MM.1S (cell line): ENCODE measurements around the gene SLC33A1.

ENCODE experiments used
- DNase-seq: peaks from one replicate; pipeline ENCODE4 v3.0.0-alpha.2; 2015
- H2AFZ ChIP-seq: fragments of 300-600 bp; sonication (generic); 2 replicates; pipeline ENCODE4 v1.6.0; 2016; ENCODE audit warnings: antibody characterized with exemption, low read length
- H3F3A ChIP-seq: fragments of 300-600 bp; sonication (generic); 2 replicates; pipeline ENCODE4 v1.6.1; 2016; ENCODE audit warnings: mild to moderate bottlenecking, antibody characterized with exemption, low read length, moderate library complexity, mixed read lengths; ENCODE audit not compliant: insufficient read depth
- H3K27ac ChIP-seq: fragments of 300-600 bp; sonication (generic); 2 replicates; pipeline ENCODE4 v1.5.1; 2016; ENCODE audit warnings: mild to moderate bottlenecking, low read length
- H3K27me3 ChIP-seq: fragments of 300-600 bp; sonication (generic); replicated peaks from 2 replicates; pipeline ENCODE4 v1.6.0; 2016; ENCODE audit warnings: low read length; ENCODE audit not compliant: insufficient read depth
- H3K36me3 ChIP-seq: fragments of 300-600 bp; sonication (generic); replicated peaks from 2 replicates; pipeline ENCODE4 v1.6.1; 2016; ENCODE audit warnings: mild to moderate bottlenecking, low read length, mixed read lengths; ENCODE audit not compliant: insufficient read depth
- H3K4me1 ChIP-seq: fragments of 300-600 bp; sonication (generic); 2 replicates; pipeline ENCODE4 v1.6.1; 2016; ENCODE audit warnings: low read length, mixed read lengths
- H3K4me2 ChIP-seq: fragments of 300-600 bp; sonication (generic); 2 replicates; pipeline ENCODE4 v1.6.0; 2016; ENCODE audit warnings: low read depth, low read length
- H3K4me3 ChIP-seq: fragments of 300-600 bp; sonication (generic); 2 replicates; pipeline ENCODE4 v1.5.1; 2016; ENCODE audit warnings: low read length, mixed read lengths
- H3K79me2 ChIP-seq: fragments of 300-600 bp; sonication (generic); 2 replicates; pipeline ENCODE4 v1.6.1; 2016; ENCODE audit warnings: mixed run types, low read length, mixed read lengths
- H3K9ac ChIP-seq: fragments of 300-600 bp; sonication (generic); 2 replicates; pipeline ENCODE4 v1.6.1; 2016; ENCODE audit warnings: low read length, mixed read lengths
- H3K9me2 ChIP-seq: fragments of 300-600 bp; sonication (generic); replicated peaks from 2 replicates; pipeline ENCODE4 v1.6.1; 2016; ENCODE audit warnings: mild to moderate bottlenecking, low read length, mixed read lengths; ENCODE audit not compliant: insufficient read depth
- H3K9me3 ChIP-seq: fragments of 300-600 bp; sonication (generic); replicated peaks from 2 replicates; pipeline ENCODE4 v1.6.1; 2016; ENCODE audit warnings: mild to moderate bottlenecking, low read length, mixed read lengths; ENCODE audit not compliant: insufficient read depth
- H4K20me1 ChIP-seq: fragments of 300-600 bp; sonication (generic); 2 replicates; pipeline ENCODE4 v1.6.1; 2016; ENCODE audit warnings: mild to moderate bottlenecking, low read length, moderate library complexity, mixed read lengths; ENCODE audit not compliant: insufficient read depth
- EZH2 ChIP-seq: fragments of 300-600 bp; sonication (generic); optimal IDR thresholded peaks from 2 replicates; pipeline ENCODE3; 2017; ENCODE audit warnings: low read depth, mild to moderate bottlenecking, antibody characterized with exemption, low read length, mixed read lengths
- EZH2phosphoT487 ChIP-seq: fragments of 300-600 bp; sonication (generic); IDR thresholded peaks from 2 replicates; pipeline ENCODE4 v1.6.1; 2018; ENCODE audit warnings: antibody characterized with exemption, low read length
- TF ChIP-seq, protein P1 (sequence below): fragments of 300-600 bp; sonication (generic); IDR thresholded peaks from 2 replicates; pipeline ENCODE4 v1.5.1; 2016; ENCODE audit warnings: antibody characterized with exemption, low read length, mixed read lengths

The SLC33A1 gene

DNA sequence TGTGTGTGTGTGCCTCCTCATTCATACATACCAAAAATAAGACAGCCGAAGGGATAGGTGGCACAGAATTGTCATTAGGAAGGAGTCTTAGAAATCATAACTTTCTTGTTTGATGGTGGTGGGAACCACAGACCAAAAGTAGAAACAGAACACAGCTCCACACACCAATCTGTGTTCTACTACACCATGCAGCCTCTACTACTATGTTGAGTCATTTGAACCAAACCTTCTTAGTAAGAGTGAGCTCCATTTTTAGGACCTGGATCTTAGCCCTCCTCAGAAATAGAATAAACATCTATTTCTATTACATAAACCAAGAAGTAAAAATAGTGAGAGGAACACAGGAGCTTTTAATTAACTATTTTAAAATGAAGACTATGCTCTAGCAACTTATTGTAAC, 81.4 kb downstream of the SLC33A1 start:
- Histone ChIP-seq H3K79me2 (no peaks in the 10 kb centered on the region), H3K27ac (no peak overlapping the region), H3K4me3 (no peak overlapping the region), H4K20me1 (no peaks in the 10 kb centered on the region), H3K4me2 (no peak overlapping the region), H3K9me2 (no peaks in the 10 kb centered on the region), H2AFZ (no peak overlapping the region), H3K36me3 (no peaks in the 10 kb centered on the region), H3F3A (no peaks in the 10 kb centered on the region), H3K27me3 (no peaks in the 10 kb centered on the region), H3K9ac (no peak overlapping the region), H3K9me3 (no peaks in the 10 kb centered on the region), H3K4me1 (no peaks in the 10 kb centered on the region)
- TF ChIP-seq EZH2phosphoT487 (no peak), EZH2 (no peak)
- TF ChIP-seq, protein P1, sequence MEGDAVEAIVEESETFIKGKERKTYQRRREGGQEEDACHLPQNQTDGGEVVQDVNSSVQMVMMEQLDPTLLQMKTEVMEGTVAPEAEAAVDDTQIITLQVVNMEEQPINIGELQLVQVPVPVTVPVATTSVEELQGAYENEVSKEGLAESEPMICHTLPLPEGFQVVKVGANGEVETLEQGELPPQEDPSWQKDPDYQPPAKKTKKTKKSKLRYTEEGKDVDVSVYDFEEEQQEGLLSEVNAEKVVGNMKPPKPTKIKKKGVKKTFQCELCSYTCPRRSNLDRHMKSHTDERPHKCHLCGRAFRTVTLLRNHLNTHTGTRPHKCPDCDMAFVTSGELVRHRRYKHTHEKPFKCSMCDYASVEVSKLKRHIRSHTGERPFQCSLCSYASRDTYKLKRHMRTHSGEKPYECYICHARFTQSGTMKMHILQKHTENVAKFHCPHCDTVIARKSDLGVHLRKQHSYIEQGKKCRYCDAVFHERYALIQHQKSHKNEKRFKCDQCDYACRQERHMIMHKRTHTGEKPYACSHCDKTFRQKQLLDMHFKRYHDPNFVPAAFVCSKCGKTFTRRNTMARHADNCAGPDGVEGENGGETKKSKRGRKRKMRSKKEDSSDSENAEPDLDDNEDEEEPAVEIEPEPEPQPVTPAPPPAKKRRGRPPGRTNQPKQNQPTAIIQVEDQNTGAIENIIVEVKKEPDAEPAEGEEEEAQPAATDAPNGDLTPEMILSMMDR, result no peak
- DNase-seq, result no peak

DNA sequence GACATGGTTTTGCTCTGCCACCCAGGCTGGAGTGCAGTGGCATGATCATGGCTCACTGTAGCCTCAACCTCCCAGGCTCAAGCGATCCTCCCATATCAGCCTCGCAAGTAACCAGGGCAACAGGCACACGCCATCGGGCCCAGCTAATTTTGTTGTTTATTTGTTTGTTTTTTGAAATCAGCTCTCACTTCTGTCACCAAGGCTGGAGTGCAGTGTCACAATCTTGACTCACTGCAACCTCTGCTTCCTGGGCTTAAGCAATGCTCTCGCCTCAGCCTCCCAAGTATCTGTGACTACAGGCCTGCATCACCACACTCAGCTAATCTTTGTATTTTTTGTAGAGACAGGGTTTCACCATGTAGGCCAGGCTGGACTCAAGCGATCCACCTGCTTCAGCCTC, 83.1 kb downstream of the SLC33A1 start:
- Histone ChIP-seq H3K9ac (no peak overlapping the region), H3K4me1 (no peaks in the 10 kb centered on the region), H3K9me3 (no peaks in the 10 kb centered on the region), H3K4me2 (no peak overlapping the region), H3K36me3 (no peaks in the 10 kb centered on the region), H3F3A (no peaks in the 10 kb centered on the region), H3K79me2 (no peaks in the 10 kb centered on the region), H3K27ac (no peak overlapping the region), H3K4me3 (no peak overlapping the region), H2AFZ (no peak overlapping the region), H4K20me1 (no peaks in the 10 kb centered on the region), H3K9me2 (no peaks in the 10 kb centered on the region), H3K27me3 (no peaks in the 10 kb centered on the region)
- TF ChIP-seq EZH2phosphoT487, result no peak
- DNase-seq, result no peak
